Heart left ventricle (tissue), 13 donors: ENCODE results near the gene CREBRF.

Experiments
- POLR2A ChIP-seq, 2 donors: fragments of 450-650 bp; IDR thresholded peaks; one replicate each; pipeline ENCODE4 v1.6.1; 2017; ENCODE audit warnings: antibody characterized with exemption in 2 of 2, mild to moderate bottlenecking in 2 of 2, moderate library complexity in 2 of 2
- TF ChIP-seq, protein P1 (sequence below), 12 donors: fragments of 200-600 bp; sonication (generic) in 4 of 12; IDR thresholded peaks; one replicate each; pipeline versions ENCODE4 v1.5.0 to v1.8.0; 2018 to 2022; ENCODE audit warnings: antibody characterized with exemption in 12 of 12, mild to moderate bottlenecking in 5 of 12
- donor health status: ischemic (EF 13 %, LVEDD 7.1; RV severe dilation, severe dysfunction).
- donor health status: DM: no; HTN: yes; CAD: no.
- donor health status: DM: no; HTN: no; CAD: no.
- donor health status: ischemic (EF 25% LVEDD 6.9; RV normal size, moderate dysfunction).
- donor health status: ischemic (EF 25% LVEDD 5.7; RV mildly dilated, moderate dysfunction).
- donor health status: ischemic (EF 35%, LVEDD 5.7; RV mildly dilated, moderate dysfunction).
- donor health status: nonischemic (EF 11% LVEDD 7.7; RV severe dilation, severe dysfunction).
- donor health status: DM: yes; HTN: yes; CAD: no.
- donor health status: PGD.
- donor health status: ischemic (EF 29% LVEDD 5.4; RV normal size, mild dysfunction).
- donor health status: nonischemic (EF 23%, LVEDD 6.1; RV moderate dilation, normal function).

DNA sequence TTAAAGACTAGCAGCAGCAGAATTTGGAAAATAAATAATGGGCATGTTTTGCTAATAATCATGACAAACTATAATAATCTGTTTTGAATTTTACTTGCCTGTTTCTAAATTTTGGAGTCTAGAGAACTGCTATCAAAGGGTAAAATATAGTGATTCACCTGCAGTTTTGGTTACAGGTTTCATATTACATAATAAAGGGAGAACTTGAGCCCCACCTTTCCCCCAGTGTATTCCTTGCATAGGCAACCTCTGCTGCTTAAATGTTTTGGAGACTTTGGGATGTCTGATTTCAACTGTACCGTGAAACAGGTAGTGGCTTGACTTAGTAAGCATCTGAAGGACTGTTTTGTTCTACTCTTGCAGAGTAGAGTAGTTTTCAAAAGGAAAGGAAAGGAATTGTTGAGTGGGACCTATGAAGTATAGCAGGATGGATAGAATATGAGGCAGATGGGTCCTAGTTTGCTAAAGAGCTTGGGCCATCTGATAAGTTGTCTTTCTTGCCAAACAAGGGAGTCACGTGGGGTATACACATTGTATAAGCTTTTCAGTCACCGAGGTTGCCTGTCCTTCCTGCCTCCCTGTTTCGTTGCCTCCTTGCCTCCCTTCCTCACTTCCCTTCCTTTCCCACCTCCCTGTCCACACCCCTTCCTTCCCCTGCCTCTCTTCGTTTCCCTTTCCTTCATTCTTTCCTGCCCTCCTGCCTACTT lies 19.1 kb downstream of the CREBRF start:
- TF ChIP-seq, protein P1, sequence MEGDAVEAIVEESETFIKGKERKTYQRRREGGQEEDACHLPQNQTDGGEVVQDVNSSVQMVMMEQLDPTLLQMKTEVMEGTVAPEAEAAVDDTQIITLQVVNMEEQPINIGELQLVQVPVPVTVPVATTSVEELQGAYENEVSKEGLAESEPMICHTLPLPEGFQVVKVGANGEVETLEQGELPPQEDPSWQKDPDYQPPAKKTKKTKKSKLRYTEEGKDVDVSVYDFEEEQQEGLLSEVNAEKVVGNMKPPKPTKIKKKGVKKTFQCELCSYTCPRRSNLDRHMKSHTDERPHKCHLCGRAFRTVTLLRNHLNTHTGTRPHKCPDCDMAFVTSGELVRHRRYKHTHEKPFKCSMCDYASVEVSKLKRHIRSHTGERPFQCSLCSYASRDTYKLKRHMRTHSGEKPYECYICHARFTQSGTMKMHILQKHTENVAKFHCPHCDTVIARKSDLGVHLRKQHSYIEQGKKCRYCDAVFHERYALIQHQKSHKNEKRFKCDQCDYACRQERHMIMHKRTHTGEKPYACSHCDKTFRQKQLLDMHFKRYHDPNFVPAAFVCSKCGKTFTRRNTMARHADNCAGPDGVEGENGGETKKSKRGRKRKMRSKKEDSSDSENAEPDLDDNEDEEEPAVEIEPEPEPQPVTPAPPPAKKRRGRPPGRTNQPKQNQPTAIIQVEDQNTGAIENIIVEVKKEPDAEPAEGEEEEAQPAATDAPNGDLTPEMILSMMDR (IDR thresholded peaks at IDR 0.05): no peak
- TF ChIP-seq POLR2A (IDR thresholded peaks at IDR 0.05): no peak
